Thyroid gland (tissue), 4 donors: ENCODE results near the gene SURF6. TPM values are rescaled to one million over a fixed set of nuclear protein-coding genes. Genes with fewer than 3 reads are reported as not detected.
"Not testable (repeated sequence)": the region's sequence is repeated elsewhere in the genome, so short reads cannot be mapped to it uniquely, and the experiment has no call there.

Experiments
- DNase-seq, 2 donors: peaks; one replicate each; pipeline ENCODE4 v3.0.0-alpha.2; 2019
- H3K27ac ChIP-seq, 3 donors: fragments of 200-600 bp; sonication (generic); 1 replicate in 2 of 3; 2 replicates in 1 of 3; pipeline ENCODE4 v1.5.1; 2016 to 2019; ENCODE audit warnings: mild to moderate bottlenecking in 1 of 3, moderate library complexity in 1 of 3
- H3K27me3 ChIP-seq: fragments of 200-600 bp; sonication (generic); one replicate; pipeline ENCODE4 v1.5.1; 2019
- H3K36me3 ChIP-seq, 2 donors: fragments of 200-600 bp; sonication (generic); one replicate each; pipeline ENCODE4 v1.5.1; 2016 to 2019
- H3K4me1 ChIP-seq, 2 donors: fragments of 200-600 bp; sonication (generic); one replicate each; pipeline ENCODE4 v1.5.1; 2017 to 2019
- H3K4me3 ChIP-seq, 3 donors: fragments of 200-600 bp; sonication (generic); replicated peaks in 1 of 3; 1 replicate in 2 of 3; 2 replicates in 1 of 3; pipeline ENCODE4 v1.5.1; 2016; ENCODE audit warnings: mild to moderate bottlenecking in 1 of 3
- H3K9me3 ChIP-seq: fragments of 200-600 bp; sonication (generic); one replicate; pipeline ENCODE4 v1.5.1; 2017
- CTCF ChIP-seq, 6 experiments: fragments of 200-600 bp in 3 of 6; fragments of 450-650 bp in 3 of 6; sonication (generic) in 3 of 6; IDR thresholded peaks; one replicate each; pipeline ENCODE4 v1.5.1; 2016 to 2019; ENCODE audit warnings: antibody characterized with exemption in 6 of 6, mild to moderate bottlenecking in 2 of 6, inconsistent platforms in 1 of 6, moderate library complexity in 1 of 6
- POLR2A ChIP-seq, 2 donors: fragments of 450-650 bp; IDR thresholded peaks; one replicate each; pipeline ENCODE4 v1.6.1; 2017; ENCODE audit warnings: antibody characterized with exemption in 2 of 2, mild to moderate bottlenecking in 2 of 2, moderate library complexity in 1 of 2
- WGBS, 2 donors: methylation state at CpG; one replicate each; pipeline ENCODE4 v1.1.5; 2017; 5-methylcytosine and 5-hydroxymethylcytosine counted together
- intact Hi-C: fragments of 100-400 bp; cut with DNase I; formaldehyde crosslinking; loops from one replicate; pipeline ENCODE4 v1.15.1; 2023
- total RNA-seq, 4 donors: library from RNA; depleted of rRNA; stranded (reverse); fragments of >200 nt; gene quantifications; one replicate each; pipeline ENCODE4 v1.2.3, GENCODE V29; 2016

SURF6 gene
- total RNA-seq, 4 donors from 2014 or later: 18.4 to 34.9 (median 22.0) TPM

- Histone ChIP-seq H3K9me3 (no peaks in the 10 kb centered on the region), H3K27me3 (no peaks in the 10 kb centered on the region), H3K36me3 (no peaks in the 10 kb centered on the region), H3K27ac (no peak overlapping the region), H3K4me3 (no peak overlapping the region), H3K4me1 (no peaks in the 10 kb centered on the region)
- intact Hi-C loops: no loop called here
- no peak for DNase-seq
- no peak for TF ChIP-seq POLR2A (IDR thresholded peaks at IDR 0.05)
- TF ChIP-seq CTCF (IDR thresholded peaks at IDR 0.05): no peak
- 68 to 84% methylated on average over 1 of the region's 1 CpG for WGBS, 2 donors
Measured at GRCh38 chr9:133294257-133294656, 41.7 kb downstream of the SURF6 start.

- Histone ChIP-seq H3K27ac (no peak overlapping the region), H3K9me3 (no peaks in the 10 kb centered on the region), H3K27me3 (no peaks in the 10 kb centered on the region), H3K4me3 (no peak overlapping the region), H3K36me3 (no peaks in the 10 kb centered on the region), H3K4me1 (no peaks in the 10 kb centered on the region)
- WGBS, 2 donors: 87 to 97% methylated on average over 2 of the region's 2 CpGs
- intact Hi-C loops: no loop called here
- no peak for DNase-seq
- no peak for TF ChIP-seq POLR2A (IDR thresholded peaks at IDR 0.05)
- no peak for TF ChIP-seq CTCF (IDR thresholded peaks at IDR 0.05)
Measured at GRCh38 chr9:133290751-133291302, 45.2 kb downstream of the SURF6 start.

- Histone ChIP-seq H3K9me3 (no peaks in the 10 kb centered on the region), H3K4me1 (no peaks in the 10 kb centered on the region), H3K4me3 (no peak overlapping the region), H3K36me3 (no peaks in the 10 kb centered on the region), H3K27ac (no peak overlapping the region), H3K27me3 (no peaks in the 10 kb centered on the region)
- 44% methylated on average over 2 of the region's 2 CpGs for WGBS, 2 donors
- DNase-seq: no peak
- intact Hi-C loops: no loop called here
- TF ChIP-seq POLR2A (IDR thresholded peaks at IDR 0.05) (no peak), CTCF (IDR thresholded peaks at IDR 0.05) (no peak)
Measured at GRCh38 chr9:133286523-133286922, 49.5 kb downstream of the SURF6 start.

- H3K4me3 ChIP-seq: no peak overlapping the region
- TF ChIP-seq POLR2A (IDR thresholded peaks at IDR 0.05) (no peak), CTCF (IDR thresholded peaks at IDR 0.05) (no peak)
- WGBS, 2 donors: 60 to 67% methylated on average over 6 of the region's 6 CpGs
- H3K36me3 ChIP-seq: no peaks in the 10 kb centered on the region
- no peak overlapping the region for H3K27ac ChIP-seq
- H3K4me1 ChIP-seq: no peaks in the 10 kb centered on the region
- H3K27me3 ChIP-seq: no peaks in the 10 kb centered on the region
- DNase-seq: no peak
- no peaks in the 10 kb centered on the region for H3K9me3 ChIP-seq
- intact Hi-C loops: no loop called here
Measured at GRCh38 chr9:133285252-133285775, 50.7 kb downstream of the SURF6 start.

- intact Hi-C loops: no loop called here
- TF ChIP-seq POLR2A (IDR thresholded peaks at IDR 0.05): no peak
- no peak for TF ChIP-seq CTCF (IDR thresholded peaks at IDR 0.05)
- Histone ChIP-seq H3K27me3 (no peaks in the 10 kb centered on the region), H3K9me3 (no peaks in the 10 kb centered on the region), H3K4me1 (no peaks in the 10 kb centered on the region), H3K4me3 (no peak overlapping the region), H3K27ac (no peak overlapping the region), H3K36me3 (no peaks in the 10 kb centered on the region)
- 94 to 97% methylated on average over 8 of the region's 8 CpGs for WGBS, 2 donors
- no peak for DNase-seq
Measured at GRCh38 chr9:133284362-133284761, 51.6 kb downstream of the SURF6 start.

- H3K4me1 ChIP-seq, intact Hi-C loops, H3K27ac ChIP-seq, H3K36me3 ChIP-seq, H3K4me3 ChIP-seq, H3K9me3 ChIP-seq, H3K27me3 ChIP-seq, DNase-seq: not testable (repeated sequence)
- 86 to 88% methylated on average over 16 of the region's 16 CpGs for WGBS, 2 donors
Measured at GRCh38 chr9:133283255-133284032, 52.5 kb downstream of the SURF6 start.
